Measurements from ENCODE around the gene CNNM1.

CNNM1 gene

DNA sequence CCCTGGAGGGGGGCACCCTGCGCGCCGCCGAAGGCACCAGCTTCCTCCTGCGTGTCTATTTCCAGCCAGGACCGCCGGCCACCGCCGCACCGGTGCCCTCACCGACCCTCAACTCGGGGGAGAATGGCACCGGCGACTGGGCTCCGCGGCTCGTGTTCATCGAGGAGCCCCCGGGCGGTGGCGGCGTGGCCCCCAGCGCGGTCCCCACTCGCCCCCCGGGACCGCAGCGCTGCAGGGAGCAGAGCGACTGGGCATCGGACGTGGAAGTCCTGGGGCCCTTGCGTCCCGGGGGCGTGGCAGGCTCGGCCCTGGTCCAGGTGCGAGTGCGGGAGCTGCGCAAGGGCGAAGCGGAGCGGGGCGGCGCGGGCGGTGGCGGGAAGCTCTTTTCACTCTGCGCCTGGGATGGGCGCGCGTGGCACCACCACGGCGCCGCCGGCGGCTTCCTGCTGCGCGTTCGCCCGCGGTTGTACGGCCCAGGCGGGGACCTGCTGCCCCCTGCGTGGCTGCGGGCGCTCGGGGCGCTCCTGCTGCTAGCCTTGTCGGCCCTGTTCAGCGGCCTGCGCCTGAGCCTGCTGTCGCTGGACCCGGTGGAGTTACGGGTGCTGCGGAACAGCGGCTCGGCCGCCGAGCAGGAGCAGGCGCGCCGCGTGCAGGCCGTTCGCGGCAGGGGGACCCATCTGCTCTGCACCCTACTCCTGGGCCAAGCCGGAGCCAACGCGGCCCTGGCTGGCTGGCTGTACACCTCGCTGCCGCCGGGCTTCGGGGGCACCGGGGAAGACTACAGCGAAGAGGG, 594 bp downstream of the CNNM1 start:
- no peak overlapping the region for H3K27ac ChIP-seq
- no peaks in the 10 kb centered on the region for H3K4me1 ChIP-seq (ENCODE audit: low read depth, poor library complexity, severe bottlenecking)
- H4K20me1 ChIP-seq (ENCODE audit: insufficient read depth): no peaks in the 10 kb centered on the region
- H3K4me3 ChIP-seq (IDR thresholded peaks at IDR 0.05; ENCODE audit: insufficient read depth, low read depth, low read length): no peak overlapping the region
- H3K79me2 ChIP-seq (ENCODE audit: insufficient read depth, low read depth): no peaks in the 10 kb centered on the region
- no peaks in the 10 kb centered on the region for H3K27me3 ChIP-seq (ENCODE audit: insufficient read depth, low read depth)
- no peak overlapping the region for H2AFZ ChIP-seq (ENCODE audit: low read depth)
- TF ChIP-seq, protein P1, sequence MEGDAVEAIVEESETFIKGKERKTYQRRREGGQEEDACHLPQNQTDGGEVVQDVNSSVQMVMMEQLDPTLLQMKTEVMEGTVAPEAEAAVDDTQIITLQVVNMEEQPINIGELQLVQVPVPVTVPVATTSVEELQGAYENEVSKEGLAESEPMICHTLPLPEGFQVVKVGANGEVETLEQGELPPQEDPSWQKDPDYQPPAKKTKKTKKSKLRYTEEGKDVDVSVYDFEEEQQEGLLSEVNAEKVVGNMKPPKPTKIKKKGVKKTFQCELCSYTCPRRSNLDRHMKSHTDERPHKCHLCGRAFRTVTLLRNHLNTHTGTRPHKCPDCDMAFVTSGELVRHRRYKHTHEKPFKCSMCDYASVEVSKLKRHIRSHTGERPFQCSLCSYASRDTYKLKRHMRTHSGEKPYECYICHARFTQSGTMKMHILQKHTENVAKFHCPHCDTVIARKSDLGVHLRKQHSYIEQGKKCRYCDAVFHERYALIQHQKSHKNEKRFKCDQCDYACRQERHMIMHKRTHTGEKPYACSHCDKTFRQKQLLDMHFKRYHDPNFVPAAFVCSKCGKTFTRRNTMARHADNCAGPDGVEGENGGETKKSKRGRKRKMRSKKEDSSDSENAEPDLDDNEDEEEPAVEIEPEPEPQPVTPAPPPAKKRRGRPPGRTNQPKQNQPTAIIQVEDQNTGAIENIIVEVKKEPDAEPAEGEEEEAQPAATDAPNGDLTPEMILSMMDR (conservative IDR thresholded peaks at IDR 0.05; ENCODE audit: low read depth, low read length): no peak
- no peaks in the 10 kb centered on the region for H3K36me3 ChIP-seq (ENCODE audit: insufficient read depth)
- H3K9ac ChIP-seq: no peak overlapping the region
- no peak overlapping the region for H3K4me2 ChIP-seq

DNA sequence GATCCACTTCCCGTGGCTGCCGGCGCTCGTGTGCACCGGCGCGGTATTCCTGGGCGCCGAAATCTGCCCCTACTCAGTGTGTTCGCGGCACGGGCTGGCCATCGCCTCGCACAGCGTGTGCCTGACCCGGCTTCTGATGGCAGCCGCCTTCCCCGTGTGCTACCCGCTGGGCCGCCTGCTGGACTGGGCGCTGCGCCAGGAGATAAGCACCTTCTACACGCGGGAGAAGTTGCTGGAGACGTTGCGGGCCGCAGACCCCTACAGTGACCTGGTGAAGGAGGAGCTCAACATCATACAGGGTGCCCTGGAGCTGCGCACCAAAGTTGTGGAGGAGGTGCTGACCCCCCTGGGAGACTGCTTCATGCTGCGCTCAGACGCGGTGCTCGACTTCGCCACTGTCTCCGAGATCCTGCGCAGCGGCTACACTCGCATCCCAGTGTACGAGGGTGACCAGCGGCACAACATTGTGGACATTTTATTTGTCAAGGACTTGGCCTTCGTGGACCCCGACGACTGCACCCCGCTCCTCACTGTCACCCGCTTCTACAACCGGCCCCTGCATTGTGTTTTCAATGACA, 1.3 kb downstream of the CNNM1 start:
- Histone ChIP-seq H3K9ac (no peak overlapping the region), H3K27me3 (ENCODE audit: insufficient read depth, low read depth) (no peaks in the 10 kb centered on the region), H3K36me3 (ENCODE audit: insufficient read depth) (no peaks in the 10 kb centered on the region), H3K4me2 (no peak overlapping the region), H3K27ac (no peak overlapping the region), H3K4me1 (ENCODE audit: low read depth, poor library complexity, severe bottlenecking) (no peaks in the 10 kb centered on the region), H3K79me2 (ENCODE audit: insufficient read depth, low read depth) (no peaks in the 10 kb centered on the region), H3K4me3 (IDR thresholded peaks at IDR 0.05; ENCODE audit: insufficient read depth, low read depth, low read length) (no peak overlapping the region), H4K20me1 (ENCODE audit: insufficient read depth) (no peaks in the 10 kb centered on the region), H2AFZ (ENCODE audit: low read depth) (no peak overlapping the region)
- TF ChIP-seq, protein P1 (conservative IDR thresholded peaks at IDR 0.05; ENCODE audit: low read depth, low read length): no peak

DNA sequence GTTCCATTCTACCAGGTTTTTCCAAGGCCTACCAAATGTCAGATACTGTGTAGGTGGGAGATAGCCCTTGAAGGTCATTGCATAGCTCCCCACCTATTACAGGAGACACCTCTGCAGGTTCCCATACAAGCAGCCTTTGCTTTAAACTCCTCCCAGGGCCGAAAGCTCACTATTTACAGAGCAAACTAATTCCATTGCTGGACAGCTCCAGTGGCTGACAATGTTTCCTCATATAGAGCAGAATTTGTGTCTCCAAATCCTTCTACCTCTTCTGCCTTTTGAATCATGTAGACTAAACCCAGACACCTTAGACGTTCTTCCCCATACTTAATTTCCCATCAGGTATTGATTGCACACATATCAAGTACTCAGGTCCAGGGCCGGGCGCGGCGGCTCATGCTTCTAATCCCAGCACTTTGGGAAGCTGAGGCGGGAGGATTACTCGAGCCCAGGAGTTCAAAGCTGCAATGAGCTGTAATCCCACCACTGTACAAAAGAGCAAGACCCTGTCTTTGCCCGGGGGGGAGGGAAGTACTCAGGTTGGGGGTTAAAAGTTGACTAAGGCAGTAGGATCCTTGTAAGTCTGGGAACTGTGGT, 2.1 kb downstream of the CNNM1 start:
- H3K4me2 ChIP-seq: no peak overlapping the region
- TF ChIP-seq, protein P1 (conservative IDR thresholded peaks at IDR 0.05; ENCODE audit: low read depth, low read length): no peak
- no peak overlapping the region for H3K4me3 ChIP-seq (IDR thresholded peaks at IDR 0.05; ENCODE audit: insufficient read depth, low read depth, low read length)
- H4K20me1 ChIP-seq (ENCODE audit: insufficient read depth): no peaks in the 10 kb centered on the region
- H2AFZ ChIP-seq (ENCODE audit: low read depth): no peak overlapping the region
- H3K36me3 ChIP-seq (ENCODE audit: insufficient read depth): no peaks in the 10 kb centered on the region
- H3K4me1 ChIP-seq (ENCODE audit: low read depth, poor library complexity, severe bottlenecking): no peaks in the 10 kb centered on the region
- no peaks in the 10 kb centered on the region for H3K79me2 ChIP-seq (ENCODE audit: insufficient read depth, low read depth)
- H3K27me3 ChIP-seq (ENCODE audit: insufficient read depth, low read depth): no peaks in the 10 kb centered on the region
- H3K27ac ChIP-seq: no peak overlapping the region
- H3K9ac ChIP-seq: no peak overlapping the region

DNA sequence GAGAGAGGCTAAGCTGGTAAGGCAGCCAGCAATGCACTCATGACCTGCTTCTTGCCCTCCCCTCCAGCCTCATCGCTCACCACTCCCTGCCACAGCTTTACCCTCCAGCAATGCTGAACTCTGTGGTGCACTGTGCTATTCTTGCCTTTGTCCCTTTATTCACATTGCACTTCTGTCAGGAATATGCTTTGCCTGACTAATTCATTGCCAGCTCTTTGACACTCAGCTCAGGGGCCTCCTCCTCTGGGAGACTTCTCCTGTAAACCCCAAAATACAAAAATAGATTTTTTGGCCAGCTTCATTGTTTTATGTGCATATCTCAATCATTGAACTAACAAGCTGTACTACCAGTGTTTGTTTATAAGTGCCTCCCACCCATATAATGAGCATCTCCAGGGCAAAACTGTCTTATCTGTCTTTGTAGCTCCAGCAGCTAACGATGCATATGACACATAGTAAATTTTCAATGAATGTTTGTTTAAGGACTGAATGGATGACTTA, 8.2 kb downstream of the CNNM1 start:
- no peaks in the 10 kb centered on the region for H3K4me1 ChIP-seq (ENCODE audit: low read depth, poor library complexity, severe bottlenecking)

More for the DNA sequence above, 8.2 kb downstream of the CNNM1 start:
- no peaks in the 10 kb centered on the region for H3K36me3 ChIP-seq (ENCODE audit: insufficient read depth)
- H3K4me3 ChIP-seq (IDR thresholded peaks at IDR 0.05; ENCODE audit: insufficient read depth, low read depth, low read length): no peak overlapping the region
- H3K79me2 ChIP-seq (ENCODE audit: insufficient read depth, low read depth): no peaks in the 10 kb centered on the region
- no peak overlapping the region for H3K27ac ChIP-seq
- no peaks in the 10 kb centered on the region for H3K27me3 ChIP-seq (ENCODE audit: insufficient read depth, low read depth)
- TF ChIP-seq, protein P1 (conservative IDR thresholded peaks at IDR 0.05; ENCODE audit: low read depth, low read length): no peak
- H3K4me2 ChIP-seq: no peak overlapping the region
- no peak overlapping the region for H2AFZ ChIP-seq (ENCODE audit: low read depth)
- H4K20me1 ChIP-seq (ENCODE audit: insufficient read depth): no peaks in the 10 kb centered on the region
- H3K9ac ChIP-seq: no peak overlapping the region
